Thoracic aorta endothelial cell (primary cell): ENCODE results near the gene KRTAP3-3. TPM values are rescaled to one million over a fixed set of nuclear protein-coding genes. Genes with fewer than 3 reads are reported as not detected.

Experiments used
- small RNA-seq: library from RNA; depleted of rRNA; stranded (forward); fragments of <200 nt; gene quantifications from one replicate; pipeline ENCODE3, GENCODE V24; 2012
- total RNA-seq: library from RNA; depleted of rRNA; stranded (reverse); fragments of >200 nt; gene quantifications from 2 replicates; pipeline ENCODE4 v1.2.3, GENCODE V29; 2012

KRTAP3-3 gene
- total RNA-seq, result not detected in 2 replicates

DNA sequence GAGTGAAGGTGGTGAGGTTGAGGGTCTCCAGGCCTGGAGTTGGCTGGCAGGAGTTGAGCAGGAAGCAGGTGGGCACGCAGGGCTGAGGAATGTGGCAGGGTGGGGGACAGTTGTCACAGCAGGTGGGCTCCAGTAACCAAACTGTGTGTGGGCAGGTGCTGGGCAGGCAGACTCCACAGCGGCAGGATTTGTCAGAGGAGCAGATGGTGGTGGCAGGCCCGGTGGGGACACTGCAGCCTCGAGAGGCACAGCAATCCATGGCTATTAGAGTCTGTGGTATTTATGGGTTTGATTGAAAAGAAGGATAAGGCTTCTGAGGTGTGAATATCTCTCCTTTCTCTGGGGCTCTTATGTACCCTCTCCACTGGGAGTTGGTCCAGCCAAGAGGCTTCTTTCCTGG is at the start of gene KRTAP3-3:
Gene KRTAP3-3, minus strand, starts transcription at position 326 of the 400 bp plus-strand sequence. Its CDS starts 67 bp downstream, at position 259.

DNA sequence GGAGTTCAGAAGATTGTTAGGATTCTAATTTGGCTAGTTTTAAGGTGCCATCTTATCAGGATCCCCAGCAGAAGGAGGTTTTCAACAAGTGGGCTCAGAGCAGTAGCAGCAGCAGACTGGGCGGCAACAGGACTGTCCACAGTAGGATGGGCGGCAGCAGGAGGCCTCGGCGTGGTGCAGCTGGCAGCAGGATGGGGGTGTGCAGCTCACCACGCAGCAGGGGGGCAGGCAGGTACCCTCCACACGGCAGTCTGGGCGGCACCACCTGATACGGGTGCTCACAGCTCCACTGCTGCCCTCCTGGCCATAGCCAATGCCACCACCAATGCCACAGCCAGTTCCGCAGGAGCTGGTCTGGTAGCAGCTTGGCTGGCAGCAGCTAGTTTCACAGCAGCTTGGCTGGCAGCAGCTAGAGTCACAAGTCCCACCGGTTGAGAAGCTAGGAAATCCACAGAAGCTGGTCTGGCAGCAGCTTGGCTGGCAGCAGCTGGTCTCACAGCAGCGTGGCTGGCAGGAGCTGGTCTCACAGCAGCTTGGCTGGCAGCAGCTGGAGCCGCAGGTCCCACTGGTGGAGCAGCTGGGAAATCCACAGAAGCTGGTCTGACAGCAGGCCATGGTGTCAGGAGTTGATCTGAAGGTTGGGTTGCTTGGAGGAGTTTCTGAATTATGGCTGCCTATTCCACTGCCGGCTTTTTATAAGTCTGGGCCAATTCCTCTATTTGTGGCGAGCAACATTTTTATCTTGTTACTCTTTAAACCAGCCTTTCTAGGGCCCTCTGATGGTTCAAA is 47.0 kb upstream of the KRTAP3-3 start, which contains the start of gene KRTAP1-1:
Gene KRTAP1-1, minus strand, starts transcription at position 668 of the 789 bp plus-strand sequence. Its CDS starts 53 bp downstream, at position 615.

DNA sequence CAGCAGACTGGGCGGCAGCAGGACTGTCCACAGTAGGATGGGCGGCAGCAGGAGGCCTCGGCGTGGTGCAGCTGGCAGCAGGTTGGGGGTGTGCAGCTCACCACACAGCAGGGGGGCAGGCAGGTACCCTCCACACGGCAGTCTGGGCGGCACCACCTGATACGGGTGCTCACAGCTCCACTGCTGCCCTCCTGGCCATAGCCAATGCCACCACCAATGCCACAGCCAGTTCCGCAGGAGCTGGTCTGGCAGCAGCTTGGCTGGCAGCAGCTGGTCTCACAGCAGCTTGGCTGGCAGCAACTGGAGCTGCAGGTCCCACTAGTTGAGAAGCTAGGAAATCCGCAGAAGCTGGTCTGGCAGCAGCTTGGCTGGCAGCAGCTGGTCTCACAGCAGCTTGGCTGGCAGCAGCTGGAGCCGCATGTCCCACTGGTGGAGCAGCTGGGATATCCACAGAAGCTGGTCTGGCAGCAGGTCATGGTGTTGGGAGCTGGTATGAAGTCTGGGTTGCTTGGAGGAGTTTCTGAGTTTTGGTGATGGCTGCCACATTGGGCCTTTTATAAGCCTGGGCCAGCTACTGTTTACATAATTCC is 40.5 kb upstream of the KRTAP3-3 start, which contains the start of gene KRTAP1-3:
Gene KRTAP1-3, minus strand, starts transcription at position 529 of the 590 bp plus-strand sequence. Its CDS starts 53 bp downstream, at position 476.

DNA sequence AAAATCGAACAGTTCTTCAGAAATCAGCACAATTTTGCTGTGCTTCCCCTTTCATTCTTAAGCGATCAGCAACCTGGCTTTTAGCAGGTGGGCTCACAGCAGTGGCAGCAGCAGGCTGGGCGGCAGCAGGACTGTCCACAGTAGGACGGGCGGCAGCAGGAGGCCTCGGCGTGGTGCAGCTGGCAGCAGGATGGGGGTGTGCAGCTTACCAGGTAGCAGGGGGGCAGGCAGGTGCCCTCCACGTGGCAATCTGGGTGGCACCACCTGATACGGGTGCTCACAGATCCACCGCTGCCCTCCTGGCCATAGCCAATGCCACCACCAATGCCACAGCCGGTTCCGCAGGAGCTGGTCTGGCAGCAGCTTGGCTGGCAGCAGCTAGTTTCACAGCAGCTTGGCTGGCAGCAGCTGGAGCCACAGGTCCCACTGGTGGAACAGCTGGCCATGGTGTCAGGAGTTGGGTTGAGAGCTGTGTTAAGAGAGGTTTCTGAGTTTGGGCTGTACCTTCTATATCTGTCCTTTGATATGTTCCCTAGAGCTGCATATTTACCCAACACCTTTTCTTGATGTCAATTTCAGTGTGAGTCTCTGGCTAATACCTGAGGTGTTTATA is 35.8 kb upstream of the KRTAP3-3 start, which contains the start of gene KRTAP1-4:
Gene KRTAP1-4, minus strand, starts transcription at position 563 of the 613 bp plus-strand sequence. Its CDS starts 117 bp downstream, at position 446.

DNA sequence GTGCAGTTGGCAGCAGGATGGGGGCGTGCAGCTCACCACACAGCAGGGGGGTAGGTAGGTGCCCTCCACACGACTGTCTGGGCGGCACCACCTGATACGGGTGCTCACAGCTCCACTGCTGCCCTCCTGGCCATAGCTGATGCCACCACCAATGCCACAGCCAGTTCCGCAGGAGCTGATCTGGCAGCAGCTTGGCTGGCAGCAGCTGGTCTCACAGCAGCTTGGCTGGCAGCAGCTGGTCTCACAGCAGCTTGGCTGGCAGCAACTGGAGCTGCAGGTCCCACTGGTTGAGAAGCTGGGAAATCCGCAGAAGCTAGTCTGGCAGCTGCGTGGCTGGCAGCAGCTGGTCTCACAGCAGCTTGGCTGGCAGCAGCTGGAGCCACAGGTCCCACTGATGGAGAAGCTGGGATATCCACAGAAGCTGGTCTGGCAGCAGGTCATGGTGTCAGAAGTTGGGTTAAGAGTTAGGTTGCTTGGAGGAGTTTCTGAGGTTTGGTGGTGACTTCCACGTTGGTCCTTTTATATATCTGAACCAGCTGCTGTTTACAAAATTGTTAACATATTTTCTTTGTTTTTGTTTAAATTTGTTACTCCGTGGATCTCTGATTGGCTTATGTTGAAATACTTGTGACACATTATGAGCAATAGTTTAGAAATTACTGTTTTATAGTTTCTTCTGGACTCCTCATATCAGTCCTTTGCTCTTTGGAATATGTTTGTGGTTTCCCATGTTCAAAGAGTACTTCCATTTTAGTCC is 32.9 kb upstream of the KRTAP3-3 start, which contains the start of gene KRTAP1-5:
Gene KRTAP1-5, minus strand, starts transcription at position 494 of the 757 bp plus-strand sequence. Its CDS starts 53 bp downstream, at position 441.

DNA sequence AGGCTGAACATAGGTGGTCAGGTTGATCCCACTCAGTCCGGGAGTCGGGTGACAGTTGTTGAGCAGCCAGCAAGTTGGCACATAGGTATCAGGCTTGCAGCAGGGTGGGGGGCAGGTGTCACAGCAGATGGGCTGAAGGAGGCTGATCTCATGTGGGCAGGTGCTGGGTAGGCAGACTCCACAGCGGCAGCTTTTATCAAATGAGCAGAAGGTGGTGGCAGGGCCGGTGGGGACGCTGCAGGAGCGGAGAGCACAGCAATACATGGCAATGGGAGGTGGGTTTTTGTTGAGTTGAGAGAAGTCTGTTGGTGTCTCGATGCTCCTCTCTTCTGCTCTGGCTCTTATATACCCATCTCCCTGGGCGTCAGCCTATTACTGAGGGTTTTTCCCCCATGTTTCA is 14.8 kb upstream of the KRTAP3-3 start, which contains the start of gene KRTAP3-1:
Gene KRTAP3-1, minus strand, starts transcription at position 318 of the 400 bp plus-strand sequence. Its CDS starts 54 bp downstream, at position 264.

DNA sequence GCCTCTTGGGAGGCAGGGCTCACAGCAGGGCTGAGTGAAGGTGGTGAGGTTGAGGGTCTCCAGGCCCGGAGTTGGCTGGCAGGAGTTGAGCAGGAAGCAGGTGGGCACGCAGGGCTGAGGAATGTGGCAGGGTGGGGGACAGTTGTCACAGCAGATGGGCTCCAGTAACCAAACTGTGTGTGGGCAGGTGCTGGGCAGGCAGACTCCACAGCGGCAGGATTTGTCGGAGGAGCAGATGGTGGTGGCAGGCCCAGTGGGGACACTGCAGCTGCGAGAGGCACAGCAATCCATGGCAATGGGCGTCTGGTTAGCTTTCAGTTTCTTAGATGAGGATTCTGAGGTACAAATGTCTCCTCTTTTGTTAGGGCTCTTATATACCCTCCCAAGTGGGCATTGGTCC is 5.6 kb upstream of the KRTAP3-3 start, which contains the start of gene KRTAP3-2:
Gene KRTAP3-2, minus strand, starts transcription at position 344 of the 400 bp plus-strand sequence. Its CDS starts 53 bp downstream, at position 291.

DNA sequence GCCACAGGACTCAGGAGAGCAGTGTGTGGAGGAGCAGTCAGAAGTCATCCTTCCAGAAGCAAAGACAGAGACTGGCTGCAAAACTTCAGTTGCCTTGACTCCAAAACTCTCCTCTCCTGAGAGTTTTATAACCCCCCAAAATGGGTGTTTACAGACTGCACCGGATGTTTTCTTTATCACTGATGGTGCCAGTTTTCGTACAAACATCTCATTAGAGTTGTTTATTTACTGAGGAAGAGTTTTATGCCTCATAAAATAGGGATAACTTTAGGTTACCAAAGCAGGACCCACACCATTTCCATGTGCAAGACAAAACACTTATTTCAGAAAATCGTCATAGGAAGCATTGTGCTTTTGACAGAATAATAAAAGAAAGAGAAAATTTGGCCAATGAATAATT is 9.7 kb downstream of the KRTAP3-3 start, which contains the start of gene KRT40:
Gene KRT40, minus strand, starts transcription at position 101 of the 400 bp plus-strand sequence. Its CDS starts 53 bp downstream, at position 48.

DNA sequence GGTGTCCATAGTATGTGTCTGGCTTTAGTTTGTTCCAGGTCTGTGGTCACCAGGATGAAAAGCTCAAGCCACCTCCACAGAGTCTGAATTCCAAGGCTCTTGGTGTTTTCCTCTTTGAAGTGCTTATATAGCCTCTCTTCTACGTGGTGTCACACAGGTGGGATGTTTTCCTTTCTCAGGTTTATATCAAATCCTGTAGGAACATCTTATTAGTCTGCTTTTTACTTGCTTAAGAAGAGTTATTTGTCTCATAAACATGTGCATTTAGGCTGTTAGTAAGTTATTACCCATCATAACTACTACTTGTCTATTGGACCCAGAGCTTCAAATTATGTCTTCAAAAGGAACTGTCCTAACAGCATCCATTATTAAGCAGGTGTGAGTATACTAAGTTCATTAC is 27.1 kb downstream of the KRTAP3-3 start, which contains the start of gene KRT39:
Gene KRT39, minus strand, starts transcription at position 101 of the 400 bp plus-strand sequence. Its CDS starts 92 bp downstream, at position 9.

Small RNAs within 50 kb of the gene (small RNA-seq; reads per million reads assigned to genes)
- gene KRTAP3-4P, result not detected

Other genes starting within 250 kb of the KRTAP3-3 start
- gene KRT25, start 238.8 kb downstream of the KRTAP3-3 start, total RNA-seq, result not detected in 2 replicates
- gene KRT26, start 222.0 kb downstream of the KRTAP3-3 start, total RNA-seq, result not detected in 2 replicates
- gene KRT27, start 211.6 kb downstream of the KRTAP3-3 start, total RNA-seq, result not detected in 2 replicates
- not detected in 2 replicates for gene KRT28, start 194.2 kb downstream of the KRTAP3-3 start, total RNA-seq
- gene KRT10, start 171.6 kb downstream of the KRTAP3-3 start, total RNA-seq, result 2.1 and 10.2 TPM in 2 replicates
- not detected in 2 replicates for gene KRT12, start 126.9 kb downstream of the KRTAP3-3 start, total RNA-seq
- gene KRT20, start 108.9 kb downstream of the KRTAP3-3 start, total RNA-seq, result not detected in 2 replicates
- gene KRT23, start 56.5 kb downstream of the KRTAP3-3 start, total RNA-seq, result not detected in 2 replicates
- gene KRT39, start 27.2 kb downstream of the KRTAP3-3 start, total RNA-seq, result not detected in 2 replicates
- not detected in 2 replicates for gene KRT40, start 9.8 kb downstream of the KRTAP3-3 start, total RNA-seq
- gene KRTAP3-2, start 5.7 kb upstream of the KRTAP3-3 start, total RNA-seq, result not detected in 2 replicates
- gene KRTAP3-1, start 15.0 kb upstream of the KRTAP3-3 start, total RNA-seq, result not detected in 2 replicates
- gene KRTAP1-5, start 33.0 kb upstream of the KRTAP3-3 start, total RNA-seq, result not detected in 2 replicates
- not detected in 2 replicates for gene KRTAP1-4, start 36.0 kb upstream of the KRTAP3-3 start, total RNA-seq
- not detected in 2 replicates for gene KRTAP1-3, start 40.7 kb upstream of the KRTAP3-3 start, total RNA-seq
- gene KRTAP1-1, start 47.3 kb upstream of the KRTAP3-3 start, total RNA-seq, result not detected in 2 replicates
- gene KRTAP2-1, start 53.2 kb upstream of the KRTAP3-3 start, total RNA-seq, result not detected in 2 replicates
- gene KRTAP2-2, start 61.1 kb upstream of the KRTAP3-3 start, total RNA-seq, result not detected in 2 replicates
- not detected in 2 replicates for gene KRTAP2-3, start 66.0 kb upstream of the KRTAP3-3 start, total RNA-seq
- gene KRTAP2-4, start 71.7 kb upstream of the KRTAP3-3 start, total RNA-seq, result not detected in 2 replicates
- not detected in 2 replicates for gene KRTAP4-7, start 90.0 kb upstream of the KRTAP3-3 start, total RNA-seq
- not detected in 2 replicates for gene KRTAP4-8, start 104.0 kb upstream of the KRTAP3-3 start, total RNA-seq
- gene KRTAP4-16, start 108.0 kb upstream of the KRTAP3-3 start, total RNA-seq, result not detected in 2 replicates
- gene KRTAP4-9, start 111.2 kb upstream of the KRTAP3-3 start, total RNA-seq, result not detected in 2 replicates
- gene KRTAP4-11, start 124.2 kb upstream of the KRTAP3-3 start, total RNA-seq, result not detected in 2 replicates
- not detected in 2 replicates for gene KRTAP4-12, start 130.0 kb upstream of the KRTAP3-3 start, total RNA-seq
- not detected in 2 replicates for gene KRTAP4-6, start 146.4 kb upstream of the KRTAP3-3 start, total RNA-seq
- gene KRTAP4-5, start 155.7 kb upstream of the KRTAP3-3 start, total RNA-seq, result not detected in 2 replicates
- not detected in 2 replicates for gene KRTAP4-4, start 166.6 kb upstream of the KRTAP3-3 start, total RNA-seq
- gene KRTAP4-3, start 174.1 kb upstream of the KRTAP3-3 start, total RNA-seq, result not detected in 2 replicates
- not detected in 2 replicates for gene KRTAP4-2, start 184.1 kb upstream of the KRTAP3-3 start, total RNA-seq
- gene KRTAP4-1, start 190.7 kb upstream of the KRTAP3-3 start, total RNA-seq, result not detected in 2 replicates
- not detected in 2 replicates for gene KRTAP9-1, start 195.7 kb upstream of the KRTAP3-3 start, total RNA-seq
- gene KRTAP9-2, start 232.5 kb upstream of the KRTAP3-3 start, total RNA-seq, result not detected in 2 replicates
- gene KRTAP9-3, start 238.3 kb upstream of the KRTAP3-3 start, total RNA-seq, result not detected in 2 replicates
- gene KRTAP9-8, start 243.8 kb upstream of the KRTAP3-3 start, total RNA-seq, result not detected in 2 replicates